ENCODE data around the gene PTN. TPM values are rescaled to one million over a fixed set of nuclear protein-coding genes. Genes with fewer than 3 reads are reported as not detected.
"Not testable (repeated sequence)": the region's sequence is repeated elsewhere in the genome, so short reads cannot be mapped to it uniquely, and the experiment has no call there.

The PTN gene
- polyA plus RNA-seq, 1 donor, result 52.2 TPM

- no peak for DNase-seq
Measured at GRCh38 chr7:137266764-137267163, 76.8 kb downstream of the PTN start.

GRCh38 chr7:137265480-137265879, 78.1 kb downstream of the PTN start:
- not testable (repeated sequence) for DNase-seq

GRCh38 chr7:137262599-137262998, 80.9 kb downstream of the PTN start:
- DNase-seq, result no peak

- DNase-seq, result no peak
Measured at GRCh38 chr7:137258552-137258951, 85.0 kb downstream of the PTN start.

- no peak for DNase-seq
Measured at GRCh38 chr7:137254766-137255165, 88.8 kb downstream of the PTN start.

- no peak for DNase-seq
Measured at GRCh38 chr7:137245890-137246289, 97.6 kb downstream of the PTN start.

GRCh38 chr7:137245186-137245585, 98.3 kb downstream of the PTN start:
- DNase-seq, result no peak

- DNase-seq, result no peak
Measured at GRCh38 chr7:137243741-137244140, 99.8 kb downstream of the PTN start.

- no peak for DNase-seq
Measured at GRCh38 chr7:137242616-137243015, 100.9 kb downstream of the PTN start.

- peak; percentile 0 for DNase-seq
Measured at GRCh38 chr7:137241655-137242360, 101.7 kb downstream of the PTN start.

GRCh38 chr7:137239186-137239585, 104.3 kb downstream of the PTN start:
- not testable (repeated sequence) for DNase-seq

GRCh38 chr7:137235434-137235833, 108.1 kb downstream of the PTN start:
- no peak for DNase-seq

- no peak for DNase-seq
Measured at GRCh38 chr7:137231167-137231566, 112.4 kb downstream of the PTN start.

- no peak for DNase-seq
Measured at GRCh38 chr7:137221467-137221866, 122.1 kb downstream of the PTN start.

- no peak for DNase-seq
Measured at GRCh38 chr7:137213744-137214143, 129.8 kb downstream of the PTN start.

GRCh38 chr7:137209151-137209817, 134.2 kb downstream of the PTN start:
- DNase-seq, result peak; percentile 20

GRCh38 chr7:137206770-137207169, 136.8 kb downstream of the PTN start:
- no peak for DNase-seq

- no peak for DNase-seq
Measured at GRCh38 chr7:137204246-137204645, 139.3 kb downstream of the PTN start.

- peak; percentile 46 for DNase-seq
Measured at GRCh38 chr7:137203351-137203750, 140.2 kb downstream of the PTN start.

- no peak for DNase-seq
Measured at GRCh38 chr7:137196648-137197047, 146.9 kb downstream of the PTN start.

GRCh38 chr7:137195996-137196395, 147.5 kb downstream of the PTN start:
- DNase-seq, result no peak

- DNase-seq, result not testable (repeated sequence)
Measured at GRCh38 chr7:137181619-137182018, 161.9 kb downstream of the PTN start.
